HG03159 (cell line): ENCODE measurements around the gene SLC7A8.

Experiments used
- ATAC-seq: cut with Tn5 transposase; IDR thresholded peaks from one replicate; pipeline ENCODE4 v1.9.1; 2021; ENCODE audit warnings: mild to moderate bottlenecking, moderate library complexity; ENCODE audit not compliant: unreplicated experiment

The SLC7A8 gene

GRCh38 chr14:23183158-23183470 lies 346 bp downstream of the SLC7A8 start:
- no peak for ATAC-seq

GRCh38 chr14:23182372-23183157 lies 895 bp downstream of the SLC7A8 start:
- ATAC-seq: no peak

GRCh38 chr14:23181946-23182345 lies 1.5 kb downstream of the SLC7A8 start:
- no peak for ATAC-seq

GRCh38 chr14:23181453-23181852 lies 2.0 kb downstream of the SLC7A8 start:
- no peak for ATAC-seq

- ATAC-seq: no peak
Observed at GRCh38 chr14:23177181-23177580, 6.3 kb downstream of the SLC7A8 start.

GRCh38 chr14:23175823-23176222 lies 7.6 kb downstream of the SLC7A8 start:
- no peak for ATAC-seq

- no peak for ATAC-seq
Observed at GRCh38 chr14:23174296-23175184, 8.9 kb downstream of the SLC7A8 start.

GRCh38 chr14:23173796-23174195 lies 9.7 kb downstream of the SLC7A8 start:
- no peak for ATAC-seq

GRCh38 chr14:23173031-23173430 lies 10.4 kb downstream of the SLC7A8 start:
- no peak for ATAC-seq

GRCh38 chr14:23172574-23172973 lies 10.9 kb downstream of the SLC7A8 start:
- ATAC-seq: no peak

- ATAC-seq: no peak
Observed at GRCh38 chr14:23172096-23172495, 11.4 kb downstream of the SLC7A8 start.

- no peak for ATAC-seq
Observed at GRCh38 chr14:23171222-23171975, 12.1 kb downstream of the SLC7A8 start.

GRCh38 chr14:23169622-23170021 lies 13.8 kb downstream of the SLC7A8 start:
- ATAC-seq: no peak

GRCh38 chr14:23168246-23168645 lies 15.2 kb downstream of the SLC7A8 start:
- no peak for ATAC-seq

GRCh38 chr14:23167116-23167847 lies 16.2 kb downstream of the SLC7A8 start:
- ATAC-seq: no peak

- ATAC-seq: no peak
Observed at GRCh38 chr14:23164949-23165348, 18.5 kb downstream of the SLC7A8 start.

GRCh38 chr14:23164250-23164649 lies 19.2 kb downstream of the SLC7A8 start:
- ATAC-seq: no peak

GRCh38 chr14:23163830-23164229 lies 19.6 kb downstream of the SLC7A8 start:
- no peak for ATAC-seq

GRCh38 chr14:23162800-23163199 lies 20.7 kb downstream of the SLC7A8 start:
- no peak for ATAC-seq

- no peak for ATAC-seq
Observed at GRCh38 chr14:23162005-23162404, 21.5 kb downstream of the SLC7A8 start.
